WTC11 (cell line): ENCODE measurements around the gene TCTN2. TPM values are rescaled to one million over a fixed set of nuclear protein-coding genes. Genes with fewer than 3 reads are reported as not detected.

Experiments used
- ATAC-seq: fragments of 200-7000 bp; cut with Tn5 transposase; 2 replicates; pipeline ENCODE4 v1.10.0; 2021; ENCODE audit warnings: mild to moderate bottlenecking, moderate library complexity
- CTCF ChIA-PET: fragments of 300-600 bp; sonication (Branson Sonifier 250); formaldehyde crosslinking; loops from one replicate; lab custom pipeline; 2021; ENCODE audit warnings: antibody characterized with exemption; lab: Charles Lee
- POLR2A ChIA-PET: fragments of 350-600 bp; sonication (Branson Sonifier 250); formaldehyde crosslinking; loops from one replicate; lab custom pipeline; 2021; ENCODE audit warnings: antibody characterized with exemption; lab: Charles Lee
- DNase-seq: peaks from one replicate; pipeline ENCODE4 v3.0.0; 2021; ENCODE audit warnings: low spot score
- H3K27ac Mint-ChIP-seq: 2 replicates; pipeline ENCODE4 v1.8.0; 2021; ENCODE audit warnings: mixed read lengths
- H3K27me3 Mint-ChIP-seq: 2 replicates; pipeline ENCODE4 v1.8.0; 2021; ENCODE audit warnings: low read depth, mild to moderate bottlenecking, moderate library complexity, mixed read lengths
- H3K36me3 Mint-ChIP-seq: 2 replicates; pipeline ENCODE4 v1.8.0; 2021; ENCODE audit warnings: mixed read lengths
- H3K4me1 Mint-ChIP-seq: 2 replicates; pipeline ENCODE4 v1.8.0; 2022; ENCODE audit warnings: mixed read lengths
- H3K4me3 Mint-ChIP-seq: 2 replicates; pipeline ENCODE4 v1.8.0; 2021; ENCODE audit warnings: mild to moderate bottlenecking, moderate library complexity, mixed read lengths
- H3K9me3 Mint-ChIP-seq: 2 replicates; pipeline ENCODE4 v1.8.0; 2021; ENCODE audit warnings: mixed read lengths
- ARID4B ChIP-seq: sonication (generic); formaldehyde crosslinking; IDR thresholded peaks from 2 replicates; pipeline ENCODE4 v1.8.0; 2023; ENCODE audit warnings: missing genetic modification reagents, mild to moderate bottlenecking, borderline replicate concordance
- CBFB ChIP-seq: sonication (generic); formaldehyde crosslinking; IDR thresholded peaks from 2 replicates; pipeline ENCODE4 v1.8.1; 2022; ENCODE audit warnings: mild to moderate bottlenecking, low read depth, missing genetic modification reagents
- ETV6 ChIP-seq: sonication (generic); formaldehyde crosslinking; IDR thresholded peaks from 2 replicates; pipeline ENCODE4 v1.8.1; 2022; ENCODE audit warnings: mild to moderate bottlenecking, missing genetic modification reagents
- FOXP4 ChIP-seq: sonication (generic); formaldehyde crosslinking; IDR thresholded peaks from 2 replicates; pipeline ENCODE4 v1.8.0; 2022; ENCODE audit warnings: mild to moderate bottlenecking, missing genetic modification reagents
- MXD4 ChIP-seq: fragments of 250-450 bp; sonication (Bioruptor Pico); IDR thresholded peaks from 2 replicates; pipeline ENCODE4 v1.8.0; 2021; ENCODE audit warnings: mild to moderate bottlenecking, moderate library complexity, borderline replicate concordance
- NR1H2 ChIP-seq: sonication (generic); formaldehyde crosslinking; IDR thresholded peaks from 2 replicates; pipeline ENCODE4 v1.9.0; 2021; ENCODE audit warnings: mild to moderate bottlenecking, moderate library complexity, missing genetic modification reagents
- NR2C2 ChIP-seq: sonication (generic); formaldehyde crosslinking; IDR thresholded peaks from 2 replicates; pipeline ENCODE4 v1.8.0; 2022; ENCODE audit warnings: mild to moderate bottlenecking, missing genetic modification reagents
- RORB ChIP-seq: fragments of 250-450 bp; sonication (Bioruptor Pico); IDR thresholded peaks from 2 replicates; pipeline ENCODE4 v1.9.0; 2021; ENCODE audit warnings: mild to moderate bottlenecking
- SMAD3 ChIP-seq: sonication (generic); formaldehyde crosslinking; IDR thresholded peaks from 2 replicates; pipeline ENCODE4 v1.8.0; 2022; ENCODE audit warnings: missing genetic modification reagents, mild to moderate bottlenecking, borderline replicate concordance
- SMAD4 ChIP-seq: sonication (generic); formaldehyde crosslinking; IDR thresholded peaks from 2 replicates; pipeline ENCODE4 v1.8.0; 2022; ENCODE audit warnings: mild to moderate bottlenecking, missing genetic modification reagents
- SOX15 ChIP-seq: fragments of 250-450 bp; sonication (Bioruptor Pico); IDR thresholded peaks from 2 replicates; pipeline ENCODE4 v1.9.0; 2021; ENCODE audit warnings: mild to moderate bottlenecking
- TEAD1 ChIP-seq: sonication (generic); formaldehyde crosslinking; IDR thresholded peaks from 2 replicates; pipeline ENCODE4 v1.8.0; 2022; ENCODE audit warnings: mild to moderate bottlenecking, missing genetic modification reagents
- TEAD4 ChIP-seq: sonication (generic); formaldehyde crosslinking; IDR thresholded peaks from 2 replicates; pipeline ENCODE4 v1.8.0; 2022; ENCODE audit warnings: mild to moderate bottlenecking, missing genetic modification reagents
- USF1 ChIP-seq: sonication (generic); formaldehyde crosslinking; IDR thresholded peaks from 2 replicates; pipeline ENCODE4 v1.8.0; 2022; ENCODE audit warnings: mild to moderate bottlenecking, missing genetic modification reagents
- ZNF423 ChIP-seq: fragments of 250-450 bp; sonication (Bioruptor Pico); IDR thresholded peaks from 2 replicates; pipeline ENCODE4 v2.1.2; 2022; ENCODE audit warnings: mild to moderate bottlenecking, moderate library complexity
- ZNF512 ChIP-seq: sonication (generic); formaldehyde crosslinking; IDR thresholded peaks from 2 replicates; pipeline ENCODE4 v1.8.1; 2022; ENCODE audit warnings: missing genetic modification reagents, borderline replicate concordance
- total RNA-seq: library from RNA; stranded (reverse); gene quantifications from 3 replicates; pipeline ENCODE4 v1.2.3, GENCODE V29; 2021
- TF ChIP-seq, protein P1 (sequence below): sonication (generic); formaldehyde crosslinking; conservative IDR thresholded peaks from 2 replicates; pipeline ENCODE4 v1.8.1; 2022; ENCODE audit warnings: mild to moderate bottlenecking, missing genetic modification reagents
- TF ChIP-seq, protein P2 (sequence below): sonication (generic); formaldehyde crosslinking; IDR thresholded peaks from 2 replicates; pipeline ENCODE4 v1.8.1; 2023; ENCODE audit warnings: mild to moderate bottlenecking, missing genetic modification reagents, moderate library complexity
- TF ChIP-seq, protein P3 (sequence below): fragments of 200-600 bp; IDR thresholded peaks from 2 replicates; pipeline ENCODE4 v1.8.0; 2022; ENCODE audit warnings: antibody characterized with exemption
- TF ChIP-seq, protein P4 (sequence below): fragments of 250-450 bp; sonication (Bioruptor Pico); IDR thresholded peaks from 2 replicates; pipeline ENCODE4 v1.9.0; 2021; ENCODE audit warnings: mild to moderate bottlenecking

TCTN2 gene
- total RNA-seq, 1 experiment from 2014 or later = 6.2 TPM

GRCh38 chr12:123645380-123645779, 25.5 kb upstream of the TCTN2 start:
- ChIA-PET POLR2A (no interaction called here), CTCF (no interaction called here)
- TF ChIP-seq TEAD1 (CRISPR knock-in tag) (no peak), SMAD4 (no peak), SMAD3 (CRISPR knock-in tag) (no peak), ETV6 (no peak), TEAD4 (no peak)
- TF ChIP-seq, all 79 proteins: peak for 0
- Mint-ChIP-seq H3K4me3 (no peak overlapping the region), H3K27me3 (no peaks in the 10 kb centered on the region), H3K27ac (no peak overlapping the region), H3K9me3 (no peaks in the 10 kb centered on the region), H3K36me3 (peaks cover 24% of the 10 kb centered on the region), H3K4me1 (no peaks in the 10 kb centered on the region)
- DNase-seq (no peak), ATAC-seq (no peak)

- H3K9me3 Mint-ChIP-seq = no peaks in the 10 kb centered on the region
- H3K4me1 Mint-ChIP-seq = no peaks in the 10 kb centered on the region
- no peaks in the 10 kb centered on the region for H3K27me3 Mint-ChIP-seq
- H3K4me3 Mint-ChIP-seq = no peak overlapping the region
- POLR2A ChIA-PET = no interaction called here
- no peak for TF ChIP-seq FOXP4 (CRISPR knock-in tag)
- no peak for TF ChIP-seq RORB (CRISPR knock-in tag)
- TF ChIP-seq, protein P1, sequence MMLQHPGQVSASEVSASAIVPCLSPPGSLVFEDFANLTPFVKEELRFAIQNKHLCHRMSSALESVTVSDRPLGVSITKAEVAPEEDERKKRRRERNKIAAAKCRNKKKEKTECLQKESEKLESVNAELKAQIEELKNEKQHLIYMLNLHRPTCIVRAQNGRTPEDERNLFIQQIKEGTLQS (CRISPR knock-in tag) = no peak
- no peak for TF ChIP-seq MXD4 (CRISPR knock-in tag)
- TF ChIP-seq, protein P2, sequence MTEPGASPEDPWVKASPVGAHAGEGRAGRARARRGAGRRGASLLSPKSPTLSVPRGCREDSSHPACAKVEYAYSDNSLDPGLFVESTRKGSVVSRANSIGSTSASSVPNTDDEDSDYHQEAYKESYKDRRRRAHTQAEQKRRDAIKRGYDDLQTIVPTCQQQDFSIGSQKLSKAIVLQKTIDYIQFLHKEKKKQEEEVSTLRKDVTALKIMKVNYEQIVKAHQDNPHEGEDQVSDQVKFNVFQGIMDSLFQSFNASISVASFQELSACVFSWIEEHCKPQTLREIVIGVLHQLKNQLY (CRISPR knock-in tag) = no peak
- TF ChIP-seq NR1H2 (CRISPR knock-in tag) = no peak
- no peak for TF ChIP-seq NR2C2 (CRISPR knock-in tag)
- no peak for TF ChIP-seq ZNF423 (CRISPR knock-in tag)
- no peak for TF ChIP-seq ETV6
- TF ChIP-seq CBFB (CRISPR knock-in tag) = no peak
- TF ChIP-seq, protein P3, sequence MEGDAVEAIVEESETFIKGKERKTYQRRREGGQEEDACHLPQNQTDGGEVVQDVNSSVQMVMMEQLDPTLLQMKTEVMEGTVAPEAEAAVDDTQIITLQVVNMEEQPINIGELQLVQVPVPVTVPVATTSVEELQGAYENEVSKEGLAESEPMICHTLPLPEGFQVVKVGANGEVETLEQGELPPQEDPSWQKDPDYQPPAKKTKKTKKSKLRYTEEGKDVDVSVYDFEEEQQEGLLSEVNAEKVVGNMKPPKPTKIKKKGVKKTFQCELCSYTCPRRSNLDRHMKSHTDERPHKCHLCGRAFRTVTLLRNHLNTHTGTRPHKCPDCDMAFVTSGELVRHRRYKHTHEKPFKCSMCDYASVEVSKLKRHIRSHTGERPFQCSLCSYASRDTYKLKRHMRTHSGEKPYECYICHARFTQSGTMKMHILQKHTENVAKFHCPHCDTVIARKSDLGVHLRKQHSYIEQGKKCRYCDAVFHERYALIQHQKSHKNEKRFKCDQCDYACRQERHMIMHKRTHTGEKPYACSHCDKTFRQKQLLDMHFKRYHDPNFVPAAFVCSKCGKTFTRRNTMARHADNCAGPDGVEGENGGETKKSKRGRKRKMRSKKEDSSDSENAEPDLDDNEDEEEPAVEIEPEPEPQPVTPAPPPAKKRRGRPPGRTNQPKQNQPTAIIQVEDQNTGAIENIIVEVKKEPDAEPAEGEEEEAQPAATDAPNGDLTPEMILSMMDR = no peak
- TF ChIP-seq SOX15 (CRISPR knock-in tag) = no peak
- TF ChIP-seq ARID4B (CRISPR knock-in tag) = no peak
- no peak for TF ChIP-seq ZNF512
- no peak for TF ChIP-seq SMAD3 (CRISPR knock-in tag)
- no peak for TF ChIP-seq USF1 (CRISPR knock-in tag)
- TF ChIP-seq, protein P4, sequence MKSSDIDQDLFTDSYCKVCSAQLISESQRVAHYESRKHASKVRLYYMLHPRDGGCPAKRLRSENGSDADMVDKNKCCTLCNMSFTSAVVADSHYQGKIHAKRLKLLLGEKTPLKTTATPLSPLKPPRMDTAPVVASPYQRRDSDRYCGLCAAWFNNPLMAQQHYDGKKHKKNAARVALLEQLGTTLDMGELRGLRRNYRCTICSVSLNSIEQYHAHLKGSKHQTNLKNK (CRISPR knock-in tag) = no peak
- H3K36me3 Mint-ChIP-seq = peaks cover 29% of the 10 kb centered on the region
- no peak for ATAC-seq
- no peak overlapping the region for H3K27ac Mint-ChIP-seq
- no peak for DNase-seq
- CTCF ChIA-PET = no interaction called here
Measured at GRCh38 chr12:123645878-123646277, 25.0 kb upstream of the TCTN2 start.
